Measurements from ENCODE around the gene GALR2. TPM values are rescaled to one million over a fixed set of nuclear protein-coding genes. Genes with fewer than 3 reads are reported as not detected.
A peak's percentile ranks its signal among the peaks of the same experiment; 100 is the strongest.
"Not testable (repeated sequence)": the region's sequence is repeated elsewhere in the genome, so short reads cannot be mapped to it uniquely, and the experiment has no call there.

The GALR2 gene
- total RNA-seq, 1 donor from 2014 or later, result not detected

GRCh38 chr17:76056882-76057281 lies 17.7 kb upstream of the GALR2 start:
- H3K36me3 Mint-ChIP-seq (ENCODE audit: low read depth, unreplicated experiment), result peaks cover 41% of the 10 kb centered on the region
- H3K27me3 Mint-ChIP-seq (ENCODE audit: unreplicated experiment), result peaks cover 4% of the 10 kb centered on the region
- H3K9me3 Mint-ChIP-seq (ENCODE audit: unreplicated experiment), result no peaks in the 10 kb centered on the region
- H3K4me1 Mint-ChIP-seq (ENCODE audit: unreplicated experiment), result no peaks in the 10 kb centered on the region
- no peak for TF ChIP-seq CTCF (IDR thresholded peaks at IDR 0.05; ENCODE audit: unreplicated experiment)
- DNase-seq (ENCODE audit: low spot score), result no peak
- peak overlapping the region; percentile 24 for H3K4me3 Mint-ChIP-seq (ENCODE audit: unreplicated experiment)
- H3K27ac Mint-ChIP-seq (ENCODE audit: unreplicated experiment), result no peak overlapping the region

- not testable (repeated sequence) for H3K27ac Mint-ChIP-seq (ENCODE audit: unreplicated experiment)
Measured at GRCh38 chr17:76058264-76058663, 16.3 kb upstream of the GALR2 start.

GRCh38 chr17:76063875-76064546 lies 10.6 kb upstream of the GALR2 start:
- Mint-ChIP-seq H3K9me3 (ENCODE audit: unreplicated experiment) (no peaks in the 10 kb centered on the region), H3K4me1 (ENCODE audit: unreplicated experiment) (no peaks in the 10 kb centered on the region), H3K27me3 (ENCODE audit: unreplicated experiment) (peaks cover 2% of the 10 kb centered on the region), H3K36me3 (ENCODE audit: low read depth, unreplicated experiment) (peaks cover 37% of the 10 kb centered on the region), H3K27ac (ENCODE audit: unreplicated experiment) (no peak overlapping the region), H3K4me3 (ENCODE audit: unreplicated experiment) (peak overlapping the region; percentile 37)
- DNase-seq (ENCODE audit: low spot score), result no peak
- no peak for TF ChIP-seq CTCF (IDR thresholded peaks at IDR 0.05; ENCODE audit: unreplicated experiment)

More at GRCh38 chr17:76058264-76058663, 16.3 kb upstream of the GALR2 start:
- H3K4me1 Mint-ChIP-seq (ENCODE audit: unreplicated experiment); DNase-seq (ENCODE audit: low spot score); H3K4me3 Mint-ChIP-seq (ENCODE audit: unreplicated experiment); H3K27me3 Mint-ChIP-seq (ENCODE audit: unreplicated experiment); H3K9me3 Mint-ChIP-seq (ENCODE audit: unreplicated experiment): not testable (repeated sequence)
- H3K36me3 Mint-ChIP-seq (ENCODE audit: low read depth, unreplicated experiment), result peaks cover 40% of the 10 kb centered on the region

- Mint-ChIP-seq H3K9me3 (ENCODE audit: unreplicated experiment) (no peaks in the 10 kb centered on the region), H3K27ac (ENCODE audit: unreplicated experiment) (no peak overlapping the region), H3K4me1 (ENCODE audit: unreplicated experiment) (no peaks in the 10 kb centered on the region), H3K27me3 (ENCODE audit: unreplicated experiment) (peaks cover 2% of the 10 kb centered on the region), H3K36me3 (ENCODE audit: low read depth, unreplicated experiment) (peaks cover 30% of the 10 kb centered on the region), H3K4me3 (ENCODE audit: unreplicated experiment) (peak overlapping the region; percentile 47)
- DNase-seq (ENCODE audit: low spot score), result no peak
- no peak for TF ChIP-seq CTCF (IDR thresholded peaks at IDR 0.05; ENCODE audit: unreplicated experiment)
Measured at GRCh38 chr17:76065775-76066174, 8.8 kb upstream of the GALR2 start.

GRCh38 chr17:76071531-76072147 lies 2.9 kb upstream of the GALR2 start:
- peak overlapping the region; percentile 32 for H3K27ac Mint-ChIP-seq (ENCODE audit: unreplicated experiment)
- no peak for DNase-seq (ENCODE audit: low spot score)
- peaks cover 17% of the 10 kb centered on the region for H3K4me1 Mint-ChIP-seq (ENCODE audit: unreplicated experiment)
- H3K27me3 Mint-ChIP-seq (ENCODE audit: unreplicated experiment), result peaks cover 20% of the 10 kb centered on the region
- TF ChIP-seq CTCF (IDR thresholded peaks at IDR 0.05; ENCODE audit: unreplicated experiment), result no peak
- peaks cover 4% of the 10 kb centered on the region for H3K36me3 Mint-ChIP-seq (ENCODE audit: low read depth, unreplicated experiment)
- H3K4me3 Mint-ChIP-seq (ENCODE audit: unreplicated experiment), result peak overlapping the region; percentile 98
- no peaks in the 10 kb centered on the region for H3K9me3 Mint-ChIP-seq (ENCODE audit: unreplicated experiment)

All from endothelial cell (in vitro differentiated cells).